Measurements from ENCODE around the gene SLC26A8.

DNA sequence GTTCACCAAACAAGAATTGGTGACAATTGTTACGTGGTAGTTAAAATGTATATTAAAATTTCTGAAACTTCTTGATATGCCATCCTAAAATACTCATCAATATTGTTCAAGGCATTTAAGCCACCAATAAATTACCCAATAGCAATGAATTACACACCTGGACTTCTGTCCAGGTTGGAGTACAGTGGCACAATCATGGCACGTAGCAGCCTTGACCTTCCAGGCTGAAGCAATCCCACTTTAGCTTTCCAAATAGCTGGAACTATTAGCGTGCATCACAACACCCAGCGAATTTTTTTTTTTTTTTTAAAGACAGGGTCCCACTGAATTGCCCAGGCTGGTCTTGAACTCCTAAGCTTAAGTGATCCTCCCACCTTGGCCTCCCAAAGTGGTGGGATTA lies 120.8 kb downstream of the SLC26A8 start:
- TF ChIP-seq, protein P1, sequence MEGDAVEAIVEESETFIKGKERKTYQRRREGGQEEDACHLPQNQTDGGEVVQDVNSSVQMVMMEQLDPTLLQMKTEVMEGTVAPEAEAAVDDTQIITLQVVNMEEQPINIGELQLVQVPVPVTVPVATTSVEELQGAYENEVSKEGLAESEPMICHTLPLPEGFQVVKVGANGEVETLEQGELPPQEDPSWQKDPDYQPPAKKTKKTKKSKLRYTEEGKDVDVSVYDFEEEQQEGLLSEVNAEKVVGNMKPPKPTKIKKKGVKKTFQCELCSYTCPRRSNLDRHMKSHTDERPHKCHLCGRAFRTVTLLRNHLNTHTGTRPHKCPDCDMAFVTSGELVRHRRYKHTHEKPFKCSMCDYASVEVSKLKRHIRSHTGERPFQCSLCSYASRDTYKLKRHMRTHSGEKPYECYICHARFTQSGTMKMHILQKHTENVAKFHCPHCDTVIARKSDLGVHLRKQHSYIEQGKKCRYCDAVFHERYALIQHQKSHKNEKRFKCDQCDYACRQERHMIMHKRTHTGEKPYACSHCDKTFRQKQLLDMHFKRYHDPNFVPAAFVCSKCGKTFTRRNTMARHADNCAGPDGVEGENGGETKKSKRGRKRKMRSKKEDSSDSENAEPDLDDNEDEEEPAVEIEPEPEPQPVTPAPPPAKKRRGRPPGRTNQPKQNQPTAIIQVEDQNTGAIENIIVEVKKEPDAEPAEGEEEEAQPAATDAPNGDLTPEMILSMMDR (conservative IDR thresholded peaks at IDR 0.05) = no peak
- no peak for TF ChIP-seq ZFX (IDR thresholded peaks at IDR 0.05)
